ENCODE results near the gene PACS2. TPM values are rescaled to one million over a fixed set of nuclear protein-coding genes. Genes with fewer than 3 reads are reported as not detected.
A peak's percentile ranks its signal among the peaks of the same experiment; 100 is the strongest.

PACS2 gene
- total RNA-seq, 1 donor from 2014 or later: 48.4 TPM

DNA sequence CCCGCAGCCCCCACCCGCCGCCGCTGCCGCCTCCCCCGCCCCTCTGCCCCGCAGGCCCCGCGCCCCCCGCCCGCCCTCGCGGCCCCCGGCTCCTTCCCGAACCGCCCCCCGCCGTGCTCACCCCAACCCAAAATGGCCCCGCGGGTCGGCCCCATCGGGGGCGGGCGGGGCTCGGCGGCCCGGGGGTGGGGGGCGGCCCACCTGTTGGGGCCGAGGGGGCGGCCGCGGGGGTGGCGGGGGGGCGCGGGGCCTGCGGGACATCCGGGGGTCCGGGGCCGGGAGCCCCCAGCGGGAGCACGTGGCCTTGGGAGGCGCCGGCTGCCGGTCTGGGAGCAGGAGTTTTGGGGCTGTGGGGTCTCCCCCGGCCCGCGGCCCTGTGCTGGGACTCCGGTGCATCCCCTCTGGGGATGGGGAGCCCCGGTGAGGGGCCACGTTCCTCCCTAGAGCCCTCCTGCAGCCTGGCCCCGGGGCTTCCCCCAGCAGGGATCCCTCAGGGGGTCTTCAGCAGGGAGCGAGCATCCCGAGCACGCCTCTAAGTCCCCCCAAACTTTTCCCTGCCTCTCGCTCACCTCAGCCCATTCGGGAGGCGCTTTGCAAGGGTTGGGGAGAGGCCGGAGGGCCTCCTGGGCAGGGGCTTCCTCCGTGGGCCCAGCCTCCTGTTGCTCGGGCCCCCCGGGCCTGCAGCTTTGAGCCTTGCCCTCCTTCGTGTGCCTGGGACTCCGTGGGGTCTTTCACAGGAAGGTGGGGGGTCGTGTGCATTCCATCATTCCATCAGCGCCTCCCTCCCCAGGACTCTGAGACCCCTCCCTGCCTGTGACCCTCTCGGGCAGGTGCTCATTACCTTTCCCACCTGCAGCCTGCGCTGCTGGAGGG is 105.8 kb downstream of the PACS2 start:
- no peak for DNase-seq (ENCODE audit: low read depth in 2 of 2)

DNA sequence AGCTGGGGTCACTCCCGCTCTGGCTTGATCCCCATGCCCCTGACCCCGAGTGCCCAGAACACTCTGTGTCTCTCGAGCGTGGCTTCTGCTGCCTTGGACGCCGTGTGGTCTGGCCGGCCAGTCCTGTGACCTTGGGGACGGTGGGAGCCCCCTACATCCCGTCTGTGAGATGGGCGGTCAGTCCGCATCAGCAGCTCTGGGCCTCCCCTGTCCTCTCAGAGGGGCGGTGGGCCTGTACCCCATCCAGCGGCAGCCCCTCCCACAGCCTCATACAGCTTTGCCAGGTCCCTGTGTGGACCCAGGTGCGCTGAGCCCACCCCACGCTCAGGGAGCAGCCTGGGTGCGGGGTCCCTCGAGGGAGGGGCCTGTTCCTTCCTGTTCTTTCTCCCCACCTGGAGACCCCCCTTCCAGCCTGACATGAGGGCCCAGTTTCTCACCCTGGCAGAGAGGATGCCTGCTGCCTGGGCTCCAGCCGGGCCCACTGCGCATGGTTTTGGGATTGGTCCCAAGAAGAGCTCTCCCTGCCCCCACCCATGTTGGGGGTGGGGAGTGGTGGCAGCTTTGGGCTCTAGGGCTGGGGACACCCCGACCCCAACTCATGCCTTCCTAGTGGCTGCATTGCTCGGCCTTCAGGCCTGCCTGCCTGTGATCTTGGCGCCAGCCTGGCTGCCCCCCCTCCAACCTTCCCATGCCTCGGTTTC is 106.6 kb downstream of the PACS2 start:
- DNase-seq (ENCODE audit: low read depth in 2 of 2): no peak

DNA sequence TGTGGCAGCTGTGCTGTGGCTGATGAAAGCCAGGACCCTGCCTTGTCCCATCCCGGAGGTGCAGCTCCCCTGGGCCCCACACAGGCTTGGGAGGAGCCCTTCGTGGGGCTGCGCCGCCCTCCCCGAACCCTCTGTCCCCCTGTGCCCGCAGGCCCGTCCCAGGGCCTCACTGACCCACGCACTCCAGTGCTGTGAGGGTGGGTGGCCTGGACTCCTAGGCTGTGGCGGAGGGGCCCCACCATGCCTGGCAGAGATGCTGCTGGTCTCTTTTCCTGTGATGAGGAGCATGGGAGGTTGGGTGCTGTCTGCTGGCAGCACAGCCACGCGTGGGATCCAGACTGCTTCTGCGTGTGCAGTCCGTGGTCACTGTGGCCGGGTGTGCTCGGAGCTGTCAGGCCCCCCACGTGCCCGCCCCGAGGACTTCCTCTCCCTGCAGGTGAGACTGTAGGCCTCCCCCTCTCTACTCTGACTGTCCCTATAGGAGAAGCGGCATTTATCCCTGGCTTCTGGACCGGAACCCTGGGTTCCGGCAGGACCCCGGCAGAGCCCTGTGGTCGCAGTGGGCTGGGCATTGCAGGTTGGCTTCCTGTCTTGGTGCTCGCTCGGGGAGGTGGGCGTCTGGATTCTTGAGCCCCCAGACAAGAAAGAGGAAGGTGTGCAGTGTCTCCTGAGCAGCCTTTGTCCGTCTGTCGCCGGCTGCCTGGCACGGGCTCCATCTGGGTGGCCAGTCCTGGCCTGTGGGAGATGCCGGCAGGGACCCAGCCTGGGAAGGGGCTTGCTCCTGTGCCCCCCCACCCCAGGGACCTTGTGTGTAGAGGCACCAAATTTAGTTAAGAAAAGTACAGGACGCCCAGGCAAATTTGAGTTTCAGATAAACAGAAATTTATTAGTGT is 107.4 kb downstream of the PACS2 start:
- no peak for DNase-seq (ENCODE audit: low read depth in 2 of 2)

DNA sequence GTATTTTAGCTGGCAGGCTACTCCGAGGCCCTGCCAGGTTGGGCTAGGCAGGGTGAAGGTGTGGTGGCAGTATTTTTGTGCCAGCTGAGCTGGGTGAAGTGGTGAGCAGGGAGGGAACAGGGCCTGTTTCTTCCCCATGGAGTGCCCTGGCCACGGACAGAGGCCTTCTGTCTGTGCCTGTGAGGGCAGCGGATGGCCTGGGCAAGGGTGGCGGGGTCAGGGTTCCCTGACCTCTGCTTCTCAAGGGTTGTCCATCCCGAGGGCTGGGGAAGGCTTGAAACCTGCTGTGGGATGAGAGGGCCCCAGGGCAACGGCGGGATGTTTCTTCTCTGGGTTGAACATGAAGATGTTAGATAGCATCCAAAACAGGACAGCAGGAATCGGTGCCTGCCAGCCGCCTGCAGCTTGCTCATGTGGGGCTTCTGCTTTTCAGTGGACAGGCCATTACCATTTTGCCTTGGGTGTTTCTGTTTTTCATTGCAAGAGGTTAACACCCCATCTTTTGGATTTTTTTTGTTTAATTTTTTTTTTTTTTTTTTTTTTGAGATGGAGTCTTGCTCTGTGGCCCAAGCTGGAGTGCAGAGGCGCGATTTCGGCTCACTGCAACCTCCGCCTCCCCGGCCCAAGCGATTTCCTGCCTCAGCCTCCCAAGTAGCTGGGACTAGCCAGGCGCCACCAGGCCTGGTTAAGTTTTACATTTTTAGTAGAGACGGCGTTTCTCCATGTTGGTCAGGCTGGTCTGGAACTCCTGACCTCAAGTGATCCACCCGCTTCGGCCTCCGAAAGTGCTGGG is 108.3 kb downstream of the PACS2 start:
- DNase-seq (ENCODE audit: low read depth in 2 of 2): no peak

DNA sequence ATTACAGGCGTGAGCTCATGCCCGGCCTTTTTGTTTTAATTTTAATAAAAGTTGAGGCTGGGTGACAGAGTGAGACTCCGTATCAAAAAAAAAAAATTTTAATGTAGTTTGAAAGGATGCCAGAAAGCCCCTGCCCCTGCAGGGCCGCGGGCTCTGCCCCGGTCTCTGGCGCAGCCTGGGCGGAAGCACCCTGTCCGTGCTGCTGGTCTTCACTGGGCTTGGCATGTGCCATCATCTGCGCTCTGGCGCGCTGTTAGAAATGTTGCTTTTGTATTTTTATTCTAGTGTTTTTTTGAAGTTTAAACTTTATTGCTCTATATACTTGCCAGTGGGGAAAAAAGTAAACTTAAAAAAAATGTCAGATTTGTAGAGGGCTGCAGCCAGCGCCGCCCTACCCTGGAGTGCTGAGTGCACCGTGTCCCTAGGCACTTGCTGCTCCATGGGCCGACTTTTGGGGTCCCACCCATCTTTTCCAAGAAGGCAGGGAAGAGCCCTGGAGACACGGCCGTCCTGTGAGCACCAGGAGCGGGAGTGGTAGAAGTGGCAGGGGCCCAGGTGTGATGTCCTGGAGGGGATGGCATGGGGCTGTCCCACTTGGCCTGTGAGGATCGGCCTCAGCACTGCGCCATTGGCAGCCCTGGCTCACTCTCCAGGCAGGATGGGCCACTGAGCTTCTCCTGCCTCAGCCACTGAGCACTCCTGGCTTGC is 109.1 kb downstream of the PACS2 start:
- DNase-seq (ENCODE audit: low read depth in 2 of 2): no peak

DNA sequence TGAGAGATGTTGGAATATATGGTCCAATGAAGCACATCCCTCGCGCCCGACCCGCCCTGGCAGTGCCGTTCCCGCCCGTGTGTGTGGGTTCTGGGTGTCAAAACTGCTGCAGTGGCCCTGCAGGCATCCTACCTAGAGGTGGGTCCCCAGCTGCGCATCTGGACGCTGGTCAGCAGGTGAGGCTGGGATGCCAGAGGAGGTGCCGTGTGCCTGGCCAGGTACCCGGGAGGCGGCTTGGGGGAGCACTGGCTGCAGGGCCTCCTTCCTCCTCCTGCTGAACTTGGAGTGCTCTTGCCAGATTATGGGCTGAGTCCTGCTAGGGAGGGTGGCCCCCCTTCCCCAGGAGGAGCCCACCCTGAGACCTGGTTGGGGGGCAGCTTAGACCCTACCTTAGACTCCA is 110.3 kb downstream of the PACS2 start:
- DNase-seq (ENCODE audit: low read depth in 2 of 2): no peak

DNA sequence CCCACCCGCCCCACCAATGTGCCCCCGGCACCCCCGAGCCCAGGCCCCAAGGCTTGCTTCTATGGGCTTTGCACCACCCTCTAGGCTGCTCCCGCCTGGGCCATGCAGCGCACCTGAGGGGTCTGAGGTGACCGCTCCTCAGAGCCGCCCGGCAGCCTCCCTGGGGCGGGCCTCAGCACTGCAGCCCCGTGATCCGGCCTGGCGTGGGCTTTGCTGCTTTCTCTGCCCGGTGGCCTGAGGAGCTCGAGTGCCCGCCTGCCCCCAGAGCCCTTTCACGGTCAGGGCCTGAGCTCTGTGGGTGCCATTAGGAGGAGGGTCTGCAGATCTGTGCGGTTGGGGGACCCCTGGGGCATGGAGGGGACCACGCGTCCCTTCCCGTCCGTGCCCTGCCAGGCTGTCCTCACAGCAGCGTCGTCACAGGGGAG is 111.3 kb downstream of the PACS2 start:
- DNase-seq (ENCODE audit: low read depth in 2 of 2): no peak

DNA sequence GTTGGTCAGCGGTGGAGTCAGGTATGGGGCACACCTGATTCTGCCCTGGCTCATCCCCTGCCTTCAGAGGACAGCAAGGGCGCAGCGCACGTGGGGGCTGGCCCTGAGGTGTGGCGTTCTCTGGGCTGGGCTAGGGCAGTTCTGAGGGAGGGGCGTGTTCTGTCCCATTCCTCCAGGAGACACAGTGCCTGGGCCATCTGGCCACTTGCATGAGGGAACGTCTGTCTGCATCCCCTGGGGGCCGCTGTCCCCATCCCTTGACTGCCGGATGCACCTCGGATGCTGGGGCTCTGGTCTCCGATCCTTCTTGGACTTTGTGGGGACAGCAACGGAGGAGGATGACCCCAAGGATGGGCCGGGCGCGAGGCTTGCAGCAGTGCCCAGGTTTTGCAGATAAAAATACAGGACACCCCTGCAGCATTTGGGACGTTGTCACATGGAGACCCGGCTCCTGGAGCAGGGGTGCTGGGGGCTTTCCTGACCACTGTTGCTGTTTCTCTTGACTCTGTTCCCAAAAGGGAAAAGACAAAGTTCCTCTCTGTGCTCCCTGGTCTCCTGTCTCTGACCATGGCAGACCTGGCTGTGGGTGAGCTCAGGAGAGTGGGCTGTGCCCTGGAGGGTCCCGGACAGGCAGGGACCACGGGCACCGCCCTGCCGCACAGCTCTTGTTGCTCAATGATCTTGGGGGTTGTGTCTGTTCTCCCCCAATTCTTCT is 112.0 kb downstream of the PACS2 start:
- DNase-seq (ENCODE audit: low read depth in 2 of 2): no peak

DNA sequence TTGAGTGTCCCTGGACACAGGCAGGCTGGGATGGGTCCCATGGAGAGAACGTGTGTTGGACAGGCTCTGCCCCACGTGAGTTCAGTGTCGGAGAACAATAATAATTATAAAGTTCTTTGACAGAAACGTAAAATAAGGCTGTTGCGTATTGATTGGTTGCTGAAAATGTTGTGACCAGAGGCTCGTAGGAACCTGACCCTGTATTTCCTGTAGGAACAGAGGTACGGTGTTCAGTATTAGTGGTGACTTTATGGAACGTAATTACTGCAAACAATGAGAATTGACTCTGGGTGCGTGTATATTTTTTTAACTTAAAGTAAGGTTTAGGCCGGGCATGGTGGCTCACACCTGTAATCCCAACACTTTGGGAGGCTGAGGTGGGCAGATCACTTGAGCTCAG is 112.9 kb downstream of the PACS2 start:
- DNase-seq (ENCODE audit: low read depth in 2 of 2): no peak

DNA sequence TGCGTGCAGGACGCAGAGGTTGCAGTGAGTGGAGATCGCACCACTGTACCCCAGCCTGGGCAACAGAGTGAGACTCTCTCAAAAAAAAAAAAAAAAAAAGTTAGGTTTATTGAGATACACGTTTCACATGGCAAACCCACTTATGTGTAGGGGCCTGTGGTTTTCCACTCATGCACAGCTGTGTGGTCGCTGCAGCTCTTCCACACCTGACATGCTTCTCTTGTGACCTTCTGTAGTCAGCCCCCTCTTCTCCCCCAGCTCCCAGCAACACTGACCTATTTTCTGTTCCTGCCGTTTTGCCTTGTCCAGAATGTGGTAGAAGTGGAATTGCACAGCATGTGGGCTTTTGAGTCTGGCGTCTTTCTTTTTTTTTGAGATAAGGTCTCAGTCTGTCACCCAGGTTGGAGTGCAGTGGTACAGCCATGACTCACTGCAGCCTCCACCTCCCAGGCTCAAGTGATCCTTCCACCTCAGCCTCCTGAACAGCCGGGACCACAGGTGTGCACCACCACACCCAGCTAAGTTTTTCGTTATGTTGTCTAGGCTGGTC is 113.5 kb downstream of the PACS2 start:
- no peak for DNase-seq (ENCODE audit: low read depth in 2 of 2)

DNA sequence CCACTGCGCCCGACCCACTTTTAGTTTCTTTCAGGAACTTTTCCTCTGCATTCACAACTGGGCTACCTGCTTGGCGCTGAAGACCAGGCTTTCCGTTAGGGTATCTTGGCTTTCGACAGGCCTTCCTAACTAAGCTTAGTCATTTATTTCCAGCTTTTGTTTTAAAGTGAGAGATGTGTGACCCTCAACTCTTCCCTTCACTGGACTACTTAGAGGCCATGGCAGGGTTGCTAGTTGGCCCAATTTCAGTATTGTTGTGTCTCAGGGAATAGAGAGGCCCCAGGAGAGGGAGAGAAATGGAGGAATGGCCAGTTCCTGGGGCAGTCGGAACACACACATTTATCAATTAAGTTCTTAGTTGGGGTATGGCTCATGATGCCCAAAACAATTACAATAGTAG is 115.5 kb downstream of the PACS2 start:
- peak; percentile 69 to 90 for DNase-seq (ENCODE audit: low read depth in 2 of 2)

DNA sequence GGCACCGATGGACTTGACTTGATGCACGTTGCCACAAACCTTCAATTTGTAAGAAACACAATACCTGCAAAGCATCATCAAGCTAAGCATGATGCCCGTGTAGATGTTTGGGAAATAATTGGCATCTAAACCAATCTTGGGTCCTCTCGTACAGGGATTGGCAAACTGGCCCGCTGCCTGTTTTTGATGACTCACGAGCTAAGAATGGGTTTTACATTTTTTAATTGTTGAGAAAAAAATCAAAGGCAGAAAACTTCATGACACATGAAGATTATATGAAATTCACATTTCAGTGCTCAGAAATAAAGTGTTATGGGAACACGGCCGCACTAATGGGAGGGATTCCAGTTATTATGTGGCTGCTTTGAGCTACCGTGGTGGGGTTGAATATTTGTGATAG is 116.0 kb downstream of the PACS2 start:
- DNase-seq (ENCODE audit: low read depth in 2 of 2): peak; percentile 79 to 85

DNA sequence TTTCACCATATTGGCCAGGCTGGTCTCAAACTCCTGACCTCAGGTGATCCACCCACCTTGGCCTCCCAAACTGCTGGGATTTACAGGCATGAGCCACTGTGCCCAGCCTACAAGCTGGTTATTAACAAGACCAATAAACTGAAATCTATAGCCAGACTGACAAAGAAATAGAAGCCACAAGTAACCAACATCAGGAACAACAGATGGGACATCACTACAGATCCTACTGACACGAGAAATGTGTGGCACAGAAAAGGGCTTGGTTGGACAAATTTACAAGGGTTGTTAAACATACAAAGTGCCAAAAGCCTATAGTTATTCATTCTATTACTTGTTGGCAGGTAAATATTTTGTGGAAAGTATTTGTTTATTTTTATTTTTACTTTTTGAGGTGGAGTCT is 116.7 kb downstream of the PACS2 start:
- no peak for DNase-seq (ENCODE audit: low read depth in 2 of 2)

DNA sequence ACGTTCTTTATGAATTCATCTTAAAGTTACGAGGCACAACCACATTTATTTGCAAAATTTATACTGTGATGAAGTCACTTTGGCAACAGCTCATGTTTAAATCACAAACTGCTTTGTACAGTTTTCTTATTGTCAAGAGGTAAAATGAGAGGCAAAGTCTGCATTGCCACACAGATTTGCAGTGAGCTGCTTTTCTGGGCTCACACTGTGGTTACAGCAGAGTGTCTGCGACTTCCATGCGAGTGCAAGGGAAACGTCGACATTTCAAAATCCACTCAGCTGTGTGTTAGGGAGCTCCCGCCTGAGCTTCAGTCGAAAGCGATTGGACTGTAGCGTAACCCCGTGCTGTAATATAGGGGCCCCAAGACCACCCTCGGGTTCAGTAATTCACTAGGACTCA is 118.1 kb downstream of the PACS2 start:
- DNase-seq (ENCODE audit: low read depth in 2 of 2): no peak

DNA sequence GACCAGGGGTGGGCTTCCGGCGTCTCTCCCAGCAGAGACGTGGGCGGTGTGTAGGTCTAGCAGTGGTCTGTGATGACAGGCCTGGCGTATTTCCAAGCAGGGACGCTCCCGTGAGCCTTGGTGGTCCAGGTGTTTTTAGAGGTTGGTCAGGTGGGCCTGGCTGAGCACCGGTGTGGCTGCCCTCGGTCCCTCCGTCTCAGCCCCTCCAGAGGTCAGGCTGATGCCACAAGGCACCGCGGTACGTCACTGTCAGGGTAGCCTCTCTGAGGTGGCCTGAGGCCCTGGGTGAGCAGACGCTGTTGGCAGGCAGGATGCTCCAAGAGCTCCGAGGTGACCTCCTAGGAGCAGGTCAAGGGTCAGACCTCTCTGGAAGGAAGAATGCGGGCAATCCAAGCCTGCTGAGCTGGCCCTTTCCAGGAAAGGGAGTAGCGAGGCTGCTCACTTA is 118.6 kb downstream of the PACS2 start:
- DNase-seq (ENCODE audit: low read depth in 2 of 2): no peak

DNA sequence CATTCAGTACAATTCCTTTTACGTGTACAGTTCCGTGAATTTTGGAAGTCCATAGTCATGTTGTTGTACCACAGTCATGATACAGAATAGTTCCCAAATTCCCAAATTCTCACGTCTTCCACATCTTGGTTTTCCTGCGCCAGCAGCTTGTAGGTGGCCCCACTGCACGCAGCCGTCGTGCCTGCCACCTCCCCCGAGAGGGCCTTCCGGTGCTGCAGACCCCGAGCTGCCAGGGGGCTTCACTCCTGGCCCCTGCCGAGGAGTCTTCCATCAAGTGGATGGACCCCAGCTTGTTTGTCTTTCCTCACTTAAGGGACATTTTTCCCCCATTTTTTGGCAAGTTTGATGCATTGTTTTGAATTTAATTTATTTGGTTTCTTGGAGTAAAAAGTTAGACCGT is 121.9 kb downstream of the PACS2 start:
- no peak for DNase-seq (ENCODE audit: low read depth in 2 of 2)

DNA sequence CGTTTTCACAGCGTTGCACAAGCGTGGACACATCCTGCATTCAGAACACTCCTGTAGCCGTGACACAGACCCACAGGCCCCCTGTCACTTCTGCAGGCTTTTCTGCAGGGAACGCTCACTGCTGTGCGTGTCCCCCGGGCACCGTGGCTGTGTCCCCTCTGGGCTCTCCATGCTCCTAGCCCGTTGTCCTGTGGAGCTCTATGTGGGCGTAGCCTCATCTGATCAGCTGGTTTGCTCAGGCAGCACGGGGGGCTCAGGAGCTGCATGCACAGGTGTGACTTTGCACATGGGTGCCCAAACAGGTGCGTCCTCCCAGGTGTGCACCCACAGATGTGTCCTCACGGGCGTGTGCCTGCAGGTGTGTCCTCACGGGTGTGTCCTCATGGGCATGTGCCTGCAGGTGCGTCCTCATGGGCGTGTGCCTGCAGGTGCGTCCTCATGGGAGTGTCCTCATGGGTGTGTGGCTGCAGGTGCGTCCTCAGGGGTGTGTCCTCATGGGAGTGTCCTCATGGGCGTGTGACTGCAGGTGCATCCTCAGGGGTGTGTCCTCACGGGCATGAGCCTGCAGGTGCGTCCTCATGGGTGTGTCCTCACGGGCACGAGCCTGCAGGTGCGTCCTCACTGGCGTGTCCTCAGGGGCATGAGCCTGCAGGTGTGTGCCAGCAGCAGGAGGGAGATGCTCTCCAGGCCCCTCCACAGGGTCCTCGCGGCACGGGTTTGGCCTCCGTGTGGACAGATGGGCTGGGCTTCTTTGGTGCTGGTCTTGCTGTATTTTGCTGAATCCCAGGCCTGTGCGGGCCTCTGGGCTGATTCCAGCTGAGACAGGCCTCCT is 122.6 kb downstream of the PACS2 start:
- DNase-seq (ENCODE audit: low read depth in 2 of 2): no peak

DNA sequence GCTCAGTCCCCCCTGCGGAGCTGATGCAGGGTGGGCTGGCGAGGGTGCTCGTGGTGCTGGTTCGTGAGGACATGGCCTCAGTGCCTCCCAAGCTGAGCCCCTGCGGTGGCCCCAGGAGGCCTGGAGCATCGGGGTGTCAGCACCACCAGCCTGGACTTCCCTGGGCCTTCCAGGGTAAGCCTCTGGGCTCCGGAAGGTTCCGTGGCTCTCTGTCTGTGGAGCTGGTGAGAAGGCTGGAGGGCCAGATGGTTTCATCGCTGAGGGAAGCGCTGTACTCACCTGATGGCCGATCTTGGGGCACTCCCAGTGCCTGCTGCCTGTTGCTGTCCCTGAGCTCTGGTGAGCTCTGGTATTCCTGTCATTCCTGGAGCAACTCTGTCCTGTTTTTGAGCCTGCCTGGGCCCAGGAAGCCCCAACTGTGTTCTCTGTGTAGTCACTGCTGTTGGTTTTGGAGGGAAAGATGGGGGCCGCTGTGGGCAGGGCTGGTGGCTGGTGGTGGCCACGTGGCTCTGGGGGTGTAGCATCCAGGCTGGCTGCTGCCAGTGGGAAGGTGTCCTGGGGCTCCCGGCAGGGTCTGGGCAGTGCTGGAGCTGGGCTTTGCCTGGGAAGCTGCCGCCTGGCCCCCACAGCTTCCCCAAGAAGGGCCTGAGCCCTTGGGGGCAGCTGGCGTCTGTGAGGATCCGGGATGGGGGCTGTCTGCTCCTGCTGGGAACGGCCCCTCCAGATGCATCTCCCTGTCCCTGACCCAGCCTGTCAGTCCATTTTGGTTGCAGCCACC is 123.4 kb downstream of the PACS2 start:
- no peak for DNase-seq (ENCODE audit: low read depth in 2 of 2)

All from lung microvascular endothelial cell (primary cell).